Transverse colon (tissue), 3 donors: ENCODE results near the gene SPATC1L.

Experiments used
- EP300 ChIP-seq: sonication (generic); formaldehyde crosslinking; IDR thresholded peaks from one replicate; pipeline ENCODE4 v1.6.1; 2017; ENCODE audit warnings: antibody characterized with exemption, low read depth
- TF ChIP-seq, protein P1 (sequence below), 5 experiments: fragments of 200-600 bp in 3 of 5; fragments of 450-650 bp in 2 of 5; sonication (generic) in 3 of 5; IDR thresholded peaks; 1 replicate in 2 of 5; 2 replicates in 3 of 5; pipeline ENCODE4 v1.5.1; 2016 to 2017; ENCODE audit warnings: antibody characterized with exemption in 5 of 5, inconsistent platforms in 3 of 5, mild to moderate bottlenecking in 2 of 5, moderate library complexity in 1 of 5

DNA sequence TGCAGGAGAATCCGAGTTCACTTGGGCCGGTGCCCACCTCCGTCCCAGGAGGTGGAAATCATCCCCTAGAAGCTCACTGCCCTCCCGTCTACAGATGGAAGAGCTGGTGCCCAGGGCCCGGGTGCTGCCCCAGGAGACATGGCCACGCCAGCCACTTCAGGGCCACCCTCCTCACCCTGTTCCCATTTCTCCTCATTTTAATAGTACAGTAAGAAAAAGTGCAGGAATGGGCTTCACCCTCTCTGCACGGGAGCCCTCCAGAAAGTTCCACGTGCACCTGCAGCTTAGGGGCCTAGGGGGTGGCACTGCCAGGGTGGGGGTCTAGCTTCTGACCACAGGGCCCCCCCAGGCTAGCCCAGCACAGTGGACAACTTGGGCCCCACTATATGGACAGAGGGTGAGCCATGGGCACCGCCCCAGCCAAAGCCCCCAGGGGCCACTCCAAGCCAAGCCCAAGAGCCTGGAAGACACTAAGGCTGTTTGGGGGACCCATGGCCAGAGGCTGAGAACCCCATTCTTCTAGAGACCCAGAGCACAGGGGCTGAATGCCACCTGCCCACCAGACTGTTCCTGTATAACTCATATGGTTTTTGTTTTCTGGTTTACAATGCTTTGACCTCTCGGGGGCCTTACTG lies 25.5 kb downstream of the SPATC1L start:
- TF ChIP-seq, protein P1, sequence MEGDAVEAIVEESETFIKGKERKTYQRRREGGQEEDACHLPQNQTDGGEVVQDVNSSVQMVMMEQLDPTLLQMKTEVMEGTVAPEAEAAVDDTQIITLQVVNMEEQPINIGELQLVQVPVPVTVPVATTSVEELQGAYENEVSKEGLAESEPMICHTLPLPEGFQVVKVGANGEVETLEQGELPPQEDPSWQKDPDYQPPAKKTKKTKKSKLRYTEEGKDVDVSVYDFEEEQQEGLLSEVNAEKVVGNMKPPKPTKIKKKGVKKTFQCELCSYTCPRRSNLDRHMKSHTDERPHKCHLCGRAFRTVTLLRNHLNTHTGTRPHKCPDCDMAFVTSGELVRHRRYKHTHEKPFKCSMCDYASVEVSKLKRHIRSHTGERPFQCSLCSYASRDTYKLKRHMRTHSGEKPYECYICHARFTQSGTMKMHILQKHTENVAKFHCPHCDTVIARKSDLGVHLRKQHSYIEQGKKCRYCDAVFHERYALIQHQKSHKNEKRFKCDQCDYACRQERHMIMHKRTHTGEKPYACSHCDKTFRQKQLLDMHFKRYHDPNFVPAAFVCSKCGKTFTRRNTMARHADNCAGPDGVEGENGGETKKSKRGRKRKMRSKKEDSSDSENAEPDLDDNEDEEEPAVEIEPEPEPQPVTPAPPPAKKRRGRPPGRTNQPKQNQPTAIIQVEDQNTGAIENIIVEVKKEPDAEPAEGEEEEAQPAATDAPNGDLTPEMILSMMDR (IDR thresholded peaks at IDR 0.05) = no peak
- TF ChIP-seq EP300 = no peak
